Liver (tissue), 9 donors: ENCODE measurements around the gene MON2. TPM values are rescaled to one million over a fixed set of nuclear protein-coding genes. Genes with fewer than 3 reads are reported as not detected.

Experiments used
- DNase-seq: peaks from one replicate; pipeline ENCODE4 v3.0.0-alpha.2; 2017; ENCODE audit warnings: low spot score
- H3K27ac ChIP-seq, 2 donors: one replicate each; pipeline ENCODE4 v1.7.0; 2013; ENCODE audit warnings: inconsistent platforms in 2 of 2, low read length in 2 of 2, control low read depth in 1 of 2, low read depth in 1 of 2, mild to moderate bottlenecking in 1 of 2
- H3K27me3 ChIP-seq, 4 donors: one replicate each; pipeline versions ENCODE4 v1.6.1 to v1.7.0; 2013; ENCODE audit warnings: low read length in 3 of 4, inconsistent platforms in 1 of 4, mild to moderate bottlenecking in 1 of 4, moderate library complexity in 1 of 4; ENCODE audit not compliant: control insufficient read depth in 4 of 4, insufficient read depth in 4 of 4
- H3K36me3 ChIP-seq, 4 donors: one replicate each; pipeline versions ENCODE4 v1.6.1 to v1.7.0; 2013; ENCODE audit warnings: low read length in 3 of 4, mild to moderate bottlenecking in 3 of 4, low read depth in 1 of 4, moderate library complexity in 1 of 4; ENCODE audit not compliant: control insufficient read depth in 4 of 4, insufficient read depth in 3 of 4
- H3K4me1 ChIP-seq, 4 donors: one replicate each; pipeline versions ENCODE4 v1.6.1 to v1.7.0; 2013; ENCODE audit warnings: low read length in 3 of 4, mild to moderate bottlenecking in 3 of 4, moderate library complexity in 1 of 4; ENCODE audit not compliant: control insufficient read depth in 4 of 4, insufficient read depth in 4 of 4
- H3K4me3 ChIP-seq, 3 donors: one replicate each; pipeline versions ENCODE4 v1.6.1 to v1.7.0; 2013; ENCODE audit warnings: low read length in 3 of 3, control low read depth in 1 of 3, low read depth in 1 of 3, mild to moderate bottlenecking in 1 of 3
- H3K9ac ChIP-seq, 2 donors: one replicate each; pipeline ENCODE4 v1.7.0; 2013; ENCODE audit warnings: low read length in 2 of 2, mild to moderate bottlenecking in 2 of 2, moderate library complexity in 2 of 2, control low read depth in 1 of 2, low read depth in 1 of 2
- H3K9me3 ChIP-seq, 4 donors: one replicate each; pipeline versions ENCODE4 v1.6.1 to v1.7.0; 2013; ENCODE audit warnings: low read length in 3 of 4; ENCODE audit not compliant: control insufficient read depth in 4 of 4
- ATF3 ChIP-seq: IDR thresholded peaks from 2 replicates; pipeline ENCODE4 v1.6.1; 2016; ENCODE audit warnings: antibody characterized with exemption
- CTCF ChIP-seq: fragments of 150-350 bp; IDR thresholded peaks from 2 replicates; pipeline ENCODE4 v1.5.1; 2017; ENCODE audit warnings: improper control_type of control experiment, low read depth, low read length; ENCODE audit not compliant: missing input control
- FOXA1 ChIP-seq: IDR thresholded peaks from 2 replicates; pipeline ENCODE4 v1.6.1; 2016; ENCODE audit warnings: antibody characterized with exemption
- GABPA ChIP-seq, 2 donors: IDR thresholded peaks in 1 of 2; conservative IDR thresholded peaks in 1 of 2; 2 replicates each; pipeline ENCODE4 v1.6.1; 2016; ENCODE audit warnings: antibody characterized with exemption in 2 of 2, mild to moderate bottlenecking in 1 of 2, moderate library complexity in 1 of 2
- HNF4A ChIP-seq, 2 donors: conservative IDR thresholded peaks; 2 replicates each; pipeline ENCODE4 v1.6.1; 2016; ENCODE audit warnings: antibody characterized with exemption in 2 of 2, mild to moderate bottlenecking in 2 of 2
- HNF4G ChIP-seq: IDR thresholded peaks from 2 replicates; pipeline ENCODE4 v1.6.1; 2016; ENCODE audit warnings: antibody characterized with exemption
- JUND ChIP-seq, 2 donors: IDR thresholded peaks; 2 replicates each; pipeline ENCODE4 v1.6.1; 2016; ENCODE audit warnings: antibody characterized with exemption in 2 of 2
- MAX ChIP-seq: IDR thresholded peaks from 2 replicates; pipeline ENCODE4 v1.6.1; 2016; ENCODE audit warnings: antibody characterized with exemption
- RAD21 ChIP-seq, 2 donors: IDR thresholded peaks; 2 replicates each; pipeline ENCODE4 v1.6.1; 2016; ENCODE audit warnings: antibody characterized with exemption in 2 of 2, mild to moderate bottlenecking in 2 of 2
- REST ChIP-seq: IDR thresholded peaks from 2 replicates; pipeline ENCODE4 v1.6.1; 2016; ENCODE audit warnings: antibody characterized with exemption, mild to moderate bottlenecking
- SP1 ChIP-seq: IDR thresholded peaks from 2 replicates; pipeline ENCODE4 v1.6.1; 2018; ENCODE audit warnings: antibody characterized with exemption, mild to moderate bottlenecking
- TAF1 ChIP-seq: conservative IDR thresholded peaks from 2 replicates; pipeline ENCODE4 v1.6.1; 2016; ENCODE audit warnings: antibody characterized with exemption, mild to moderate bottlenecking
- YY1 ChIP-seq: IDR thresholded peaks from 2 replicates; pipeline ENCODE4 v1.6.1; 2016; ENCODE audit warnings: antibody characterized with exemption, mild to moderate bottlenecking
- ZBTB33 ChIP-seq: IDR thresholded peaks from 2 replicates; pipeline ENCODE4 v1.6.1; 2016; ENCODE audit warnings: antibody characterized with exemption
- WGBS: extraction: QIAGEN DNeasy Blood & Tissue Kit; methylation state at CpG from one replicate; pipeline ENCODE4 v1.1.7; 2013; 5-methylcytosine and 5-hydroxymethylcytosine counted together
- polyA plus RNA-seq, 2 donors: library from polyadenylated mRNA; stranded (reverse) in 1 of 2; unstranded in 1 of 2; fragments of 200-250 nt in 1 of 2; fragments of >200 nt in 1 of 2; fragmentation: Nextera tagmentation in 1 of 2; extraction: Ambion mirVana in 1 of 2; gene quantifications; one replicate each; pipeline versions ENCODE4 v1.2.1 to v1.2.3, GENCODE V29; 2013 to 2015
- total RNA-seq, 2 donors: library from RNA; depleted of rRNA; stranded (reverse); fragments of >200 nt; gene quantifications; one replicate each; pipeline ENCODE4 v1.2.3, GENCODE V29; 2014
- donor health status: healthy.
- donor health status: healthy.
- donor health status: healthy.
- donor health status: healthy.
- donor health status: healthy.

The MON2 gene
- total and polyA plus RNA-seq, 4 donors: 7.5 to 69.9 (median 25.8) TPM

- TF ChIP-seq ATF3 (no peak), REST (no peak)
These were observed 165.1 kb downstream of the MON2 start (continued) for GRCh38 chr12:62631471-62632410.

- Histone ChIP-seq H3K36me3 (no peaks in the 10 kb centered on the region), H3K9ac (peak overlapping the region in 1 of 2 donors; percentile 30), H3K27ac (peak overlapping the region; percentile 57 to 70), H3K27me3 (no peaks in the 10 kb centered on the region), H3K4me1 (peaks cover 0 to 16% (median 9%) of the 10 kb centered on the region in 4 donors), H3K9me3 (no peaks in the 10 kb centered on the region), H3K4me3 (peak overlapping the region; percentile 62 to 68 (median 62))
- 8% methylated on average over 22 of the region's 22 CpGs for WGBS
- DNase-seq: no peak
- TF ChIP-seq GABPA (IDR thresholded peaks at IDR 0.05 in 1 of 2, conservative IDR thresholded peaks at IDR 0.05 in 1 of 2): no peak
These were observed 165.8 kb downstream of the MON2 start for GRCh38 chr12:62632411-62632918.

- no peaks in the 10 kb centered on the region for H3K27me3 ChIP-seq
These were observed 169.0 kb downstream of the MON2 start for GRCh38 chr12:62635649-62636048.

More at GRCh38 chr12:62635649-62636048, 169.0 kb downstream of the MON2 start:
- no peak overlapping the region for H3K4me3 ChIP-seq
- DNase-seq: no peak
- no peaks in the 10 kb centered on the region for H3K9me3 ChIP-seq
- no peak overlapping the region for H3K9ac ChIP-seq
- peaks cover 0 to 16% (median 9%) of the 10 kb centered on the region in 4 donors for H3K4me1 ChIP-seq
- H3K36me3 ChIP-seq: no peaks in the 10 kb centered on the region
- TF ChIP-seq CTCF (no peak), YY1 (no peak), SP1 (no peak), MAX (no peak), ZBTB33 (no peak), TAF1 (no peak), HNF4A (conservative IDR thresholded peaks at IDR 0.05) (no peak), REST (no peak), HNF4G (no peak), FOXA1 (no peak), RAD21 (IDR thresholded peaks at IDR 0.05) (no peak), JUND (IDR thresholded peaks at IDR 0.05) (no peak)
- WGBS: 96% methylated on average over 1 of the region's 1 CpG
- H3K27ac ChIP-seq: no peak overlapping the region
